Measurements from ENCODE around the gene CADPS. TPM values are rescaled to one million over a fixed set of nuclear protein-coding genes. Genes with fewer than 3 reads are reported as not detected.

CADPS gene
- total RNA-seq, 2 donors from 2014 or later: 11.7 to 20.8 TPM

DNA sequence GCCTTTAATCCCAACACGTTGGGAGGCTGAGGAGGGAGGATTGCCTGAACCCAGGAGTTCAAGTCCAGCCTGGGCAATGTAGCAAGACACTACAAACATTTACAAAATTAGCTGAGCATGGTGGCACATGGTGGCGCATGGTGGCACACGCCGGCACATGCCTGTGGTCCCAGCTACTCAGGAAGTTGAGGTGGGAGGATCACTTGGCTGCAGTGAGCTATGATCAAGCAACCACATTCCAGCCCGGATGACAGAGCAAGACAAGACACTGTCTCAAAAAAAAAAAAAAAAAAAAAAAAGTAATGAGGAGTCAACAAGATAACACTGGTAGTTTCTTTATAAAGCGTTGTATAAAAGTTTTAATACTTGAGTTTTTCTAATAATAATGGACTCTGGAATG, 511.9 kb downstream of the CADPS start:
- peaks cover 89% of the 10 kb centered on the region for H3K27me3 ChIP-seq (ENCODE audit: control insufficient read depth, insufficient read depth, low read length, poor library complexity, severe bottlenecking)
- TF ChIP-seq, protein P1, sequence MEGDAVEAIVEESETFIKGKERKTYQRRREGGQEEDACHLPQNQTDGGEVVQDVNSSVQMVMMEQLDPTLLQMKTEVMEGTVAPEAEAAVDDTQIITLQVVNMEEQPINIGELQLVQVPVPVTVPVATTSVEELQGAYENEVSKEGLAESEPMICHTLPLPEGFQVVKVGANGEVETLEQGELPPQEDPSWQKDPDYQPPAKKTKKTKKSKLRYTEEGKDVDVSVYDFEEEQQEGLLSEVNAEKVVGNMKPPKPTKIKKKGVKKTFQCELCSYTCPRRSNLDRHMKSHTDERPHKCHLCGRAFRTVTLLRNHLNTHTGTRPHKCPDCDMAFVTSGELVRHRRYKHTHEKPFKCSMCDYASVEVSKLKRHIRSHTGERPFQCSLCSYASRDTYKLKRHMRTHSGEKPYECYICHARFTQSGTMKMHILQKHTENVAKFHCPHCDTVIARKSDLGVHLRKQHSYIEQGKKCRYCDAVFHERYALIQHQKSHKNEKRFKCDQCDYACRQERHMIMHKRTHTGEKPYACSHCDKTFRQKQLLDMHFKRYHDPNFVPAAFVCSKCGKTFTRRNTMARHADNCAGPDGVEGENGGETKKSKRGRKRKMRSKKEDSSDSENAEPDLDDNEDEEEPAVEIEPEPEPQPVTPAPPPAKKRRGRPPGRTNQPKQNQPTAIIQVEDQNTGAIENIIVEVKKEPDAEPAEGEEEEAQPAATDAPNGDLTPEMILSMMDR (conservative IDR thresholded peaks at IDR 0.05): no peak
- Mint-ChIP-seq H3K9me3 (no peaks in the 10 kb centered on the region), H3K27ac (no peak overlapping the region), H3K4me1 (peaks cover 30% of the 10 kb centered on the region), H3K27me3 (ENCODE audit: insufficient read depth) (peaks cover 60% of the 10 kb centered on the region), H3K36me3 (ENCODE audit: low read depth) (no peaks in the 10 kb centered on the region), H3K4me3 (no peak overlapping the region)
- H3K4me1 ChIP-seq (ENCODE audit: control insufficient read depth, insufficient read depth, low read length): peaks cover 9% of the 10 kb centered on the region
- H3K9me3 ChIP-seq (ENCODE audit: control insufficient read depth, low read length): no peaks in the 10 kb centered on the region
- DNase-seq: no peak
- no peak overlapping the region for H3K27ac ChIP-seq (ENCODE audit: low read depth, low read length)
- H3K36me3 ChIP-seq (ENCODE audit: control insufficient read depth, insufficient read depth, low read length): no peaks in the 10 kb centered on the region
- H3K4me3 ChIP-seq (ENCODE audit: low read length): no peak overlapping the region
- WGBS, 2 experiments (ENCODE audit: insufficient coverage in 1 of 2, insufficient read length in 1 of 2): 94 to 98% methylated on average over 5 to 6 of the region's 6 CpGs
- H3K9ac ChIP-seq (ENCODE audit: extremely low read depth, low read length, poor library complexity, severe bottlenecking): no peak overlapping the region

DNA sequence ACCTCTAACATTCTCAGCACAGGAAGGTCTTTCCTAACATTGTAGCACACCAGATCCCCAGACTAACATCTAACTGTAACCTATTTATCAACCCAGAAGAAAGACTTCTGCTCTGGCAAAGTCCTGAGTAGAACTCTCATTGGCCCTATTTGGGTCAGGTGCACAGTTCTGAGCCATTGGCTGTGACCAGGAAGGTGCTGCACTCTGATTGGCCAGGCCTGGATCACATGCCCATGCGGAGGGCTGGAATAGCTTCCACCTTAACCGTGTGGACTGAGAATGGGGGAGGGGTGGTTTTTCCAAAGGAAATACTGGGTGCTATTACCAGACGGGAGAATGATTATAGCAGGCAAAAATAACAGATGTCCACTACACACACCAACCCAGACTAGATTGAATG, 513.4 kb downstream of the CADPS start:
- Histone ChIP-seq H3K27me3 (ENCODE audit: control insufficient read depth, insufficient read depth, low read length, poor library complexity, severe bottlenecking) (peaks cover 84% of the 10 kb centered on the region), H3K9me3 (ENCODE audit: control insufficient read depth, low read length) (no peaks in the 10 kb centered on the region), H3K4me1 (ENCODE audit: control insufficient read depth, insufficient read depth, low read length) (peaks cover 4% of the 10 kb centered on the region), H3K9ac (ENCODE audit: extremely low read depth, low read length, poor library complexity, severe bottlenecking) (no peak overlapping the region), H3K27ac (ENCODE audit: low read depth, low read length) (no peak overlapping the region), H3K36me3 (ENCODE audit: control insufficient read depth, insufficient read depth, low read length) (no peaks in the 10 kb centered on the region), H3K4me3 (ENCODE audit: low read length) (no peak overlapping the region)
- peak; percentile 74 for DNase-seq
- WGBS, 2 experiments (ENCODE audit: insufficient coverage in 1 of 2, insufficient read length in 1 of 2): 82% methylated on average over 3 of the region's 3 CpGs; no CpG with 5 or more reads in 1 of the 2 experiments
- Mint-ChIP-seq H3K27me3 (ENCODE audit: insufficient read depth) (peaks cover 45% of the 10 kb centered on the region), H3K36me3 (ENCODE audit: low read depth) (no peaks in the 10 kb centered on the region), H3K4me3 (no peak overlapping the region), H3K4me1 (peaks cover 16% of the 10 kb centered on the region), H3K9me3 (no peaks in the 10 kb centered on the region), H3K27ac (no peak overlapping the region)
- TF ChIP-seq, protein P1 (conservative IDR thresholded peaks at IDR 0.05): no peak

DNA sequence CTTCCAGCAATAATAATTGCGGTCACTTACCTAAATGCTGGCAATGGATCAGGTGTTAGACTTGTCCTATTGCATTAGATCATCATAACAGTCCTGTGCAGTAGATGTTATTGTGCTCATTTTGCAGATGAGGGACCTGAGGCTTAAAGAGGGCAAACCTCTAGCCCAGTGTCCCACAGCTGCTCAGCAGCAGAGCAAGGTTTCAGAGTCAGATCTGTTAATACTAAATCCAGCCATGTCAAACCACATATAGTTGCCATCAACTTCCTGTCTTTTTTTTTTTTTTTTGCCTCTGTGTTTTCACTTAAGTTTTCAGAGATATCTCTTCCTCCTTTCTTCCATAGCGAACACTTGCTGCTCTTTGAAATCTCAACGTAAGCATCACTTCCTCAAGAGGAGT, 514.0 kb downstream of the CADPS start:
- Mint-ChIP-seq H3K4me1 (peaks cover 12% of the 10 kb centered on the region), H3K4me3 (no peak overlapping the region), H3K9me3 (no peaks in the 10 kb centered on the region), H3K27me3 (ENCODE audit: insufficient read depth) (peaks cover 40% of the 10 kb centered on the region), H3K27ac (no peak overlapping the region), H3K36me3 (ENCODE audit: low read depth) (no peaks in the 10 kb centered on the region)
- H3K4me3 ChIP-seq (ENCODE audit: low read length): no peak overlapping the region
- peaks cover 84% of the 10 kb centered on the region for H3K27me3 ChIP-seq (ENCODE audit: control insufficient read depth, insufficient read depth, low read length, poor library complexity, severe bottlenecking)
- H3K36me3 ChIP-seq (ENCODE audit: control insufficient read depth, insufficient read depth, low read length): no peaks in the 10 kb centered on the region
- no peaks in the 10 kb centered on the region for H3K4me1 ChIP-seq (ENCODE audit: control insufficient read depth, insufficient read depth, low read length)
- H3K9me3 ChIP-seq (ENCODE audit: control insufficient read depth, low read length): no peaks in the 10 kb centered on the region
- no peak overlapping the region for H3K27ac ChIP-seq (ENCODE audit: low read depth, low read length)
- no peak for DNase-seq
- TF ChIP-seq, protein P1 (conservative IDR thresholded peaks at IDR 0.05): no peak
- no peak overlapping the region for H3K9ac ChIP-seq (ENCODE audit: extremely low read depth, low read length, poor library complexity, severe bottlenecking)
- WGBS, 2 experiments (ENCODE audit: insufficient coverage in 1 of 2, insufficient read length in 1 of 2): 92 to 95% methylated on average over 3 of the region's 3 CpGs

Measured in endodermal cell (in vitro differentiated cells).